H1 (cell line): ENCODE data around the gene EEPD1. TPM values are rescaled to one million over a fixed set of nuclear protein-coding genes. Genes with fewer than 3 reads are reported as not detected.
"Not testable (repeated sequence)": the region's sequence is repeated elsewhere in the genome, so short reads cannot be mapped to it uniquely, and the experiment has no call there.

Experiments
- CTCF ChIA-PET: fragments of 300-600 bp; sonication (Branson Sonifier 250); formaldehyde crosslinking; loops from one replicate; lab custom pipeline; 2021; ENCODE audit not compliant: partially characterized antibody; lab: Charles Lee
- POLR2A ChIA-PET: fragments of 300-600 bp; sonication (Branson Sonifier 250); formaldehyde crosslinking; loops from one replicate; lab custom pipeline; 2021; ENCODE audit warnings: inconsistent platforms; ENCODE audit not compliant: partially characterized antibody; lab: Charles Lee
- DNase-seq, 2 experiments: peaks; one replicate each; pipeline versions ENCODE4 v3.0.0 to v3.0.0-alpha.2; 2010 to 2022; ENCODE audit warnings: low spot score in 2 of 2, low read depth in 1 of 2, mixed read lengths in 1 of 2
- FAIRE-seq: peaks from 2 replicates; lab custom pipeline; 2011; peaks lifted over from hg19 to GRCh38; lab: Jason Lieb, UNC
- H2AFZ ChIP-seq: 2 replicates; pipeline ENCODE4 v1.8.1; 2012; ENCODE audit warnings: low read length, inconsistent platforms
- H2AK5ac ChIP-seq: 2 replicates; pipeline ENCODE4 v1.6.1; 2013; ENCODE audit warnings: low read depth, low read length
- H2BK120ac ChIP-seq: replicated peaks from 2 replicates; pipeline ENCODE3; 2013; ENCODE audit warnings: low read depth, low read length, inconsistent platforms
- H2BK12ac ChIP-seq: 2 replicates; pipeline ENCODE4 v1.6.1; 2013; ENCODE audit warnings: low read depth, low read length
- H2BK15ac ChIP-seq: 2 replicates; pipeline ENCODE4 v1.6.1; 2013; ENCODE audit warnings: low read length
- H2BK20ac ChIP-seq: 2 replicates; pipeline ENCODE4 v1.6.1; 2013; ENCODE audit warnings: low read length
- H2BK5ac ChIP-seq: 2 replicates; pipeline ENCODE4 v1.6.1; 2013; ENCODE audit warnings: low read depth, low read length
- H3K14ac ChIP-seq: 2 replicates; pipeline ENCODE4 v1.6.1; 2013; ENCODE audit warnings: inconsistent platforms; ENCODE audit not compliant: insufficient read length
- H3K18ac ChIP-seq: 2 replicates; pipeline ENCODE4 v1.6.1; 2013; ENCODE audit warnings: low read length; ENCODE audit errors: extremely low read depth
- H3K23ac ChIP-seq: 2 replicates; pipeline ENCODE4 v1.6.1; 2013; ENCODE audit warnings: inconsistent platforms; ENCODE audit not compliant: insufficient read length
- H3K23me2 ChIP-seq: 2 replicates; pipeline ENCODE4 v1.6.1; 2013; ENCODE audit warnings: low read depth, low read length
- H3K27ac ChIP-seq: 2 replicates; pipeline ENCODE4 v1.6.1; 2011; ENCODE audit warnings: low read depth, low read length, inconsistent platforms
- H3K27me3 ChIP-seq, 4 experiments: replicated peaks in 1 of 4; 1 replicate in 1 of 4; 2 replicates in 3 of 4; pipeline versions ENCODE4 v1.6.1 to v1.8.1; 2011 to 2013; ENCODE audit warnings: low read length in 3 of 4, mild to moderate bottlenecking in 3 of 4, inconsistent platforms in 2 of 4, mixed read lengths in 2 of 4, moderate library complexity in 1 of 4; ENCODE audit not compliant: control insufficient read depth in 3 of 4, insufficient read depth in 3 of 4; ENCODE audit errors: extremely low read depth in 1 of 4
- H3K36me3 ChIP-seq, 4 experiments: 2 replicates each; pipeline versions ENCODE4 v1.6.1 to v1.8.1; 2011 to 2013; ENCODE audit warnings: mild to moderate bottlenecking in 4 of 4, low read length in 3 of 4, moderate library complexity in 2 of 4, control low read depth in 1 of 4, inconsistent platforms in 1 of 4; ENCODE audit not compliant: insufficient read depth in 4 of 4, control insufficient read depth in 2 of 4
- H3K4ac ChIP-seq: replicated peaks from 2 replicates; pipeline ENCODE3; 2013; ENCODE audit warnings: low read length, low read depth, mixed read lengths, inconsistent platforms; ENCODE audit not compliant: insufficient read length
- H3K4me1 ChIP-seq, 4 experiments: replicated peaks in 1 of 4; 1 replicate in 1 of 4; 2 replicates in 3 of 4; pipeline versions ENCODE4 v1.6.1 to v1.8.1; 2011 to 2013; ENCODE audit warnings: low read length in 3 of 4, inconsistent platforms in 2 of 4, mixed read lengths in 1 of 4; ENCODE audit not compliant: insufficient read depth in 4 of 4, control insufficient read depth in 3 of 4
- H3K4me2 ChIP-seq, 2 experiments: 2 replicates each; pipeline versions ENCODE4 v1.6.1 to v1.8.1; 2011 to 2013; ENCODE audit warnings: low read depth in 2 of 2, low read length in 2 of 2, control low read depth in 1 of 2, inconsistent platforms in 1 of 2, mild to moderate bottlenecking in 1 of 2; ENCODE audit not compliant: insufficient read depth in 1 of 2
- H3K4me3 ChIP-seq, 4 experiments: fragments of 200-600, 300-600 bp in 1 of 4; sonication (generic), shearing (Covaris generic), sonication (Bioruptor Twin) in 1 of 4; 2 replicates each; pipeline versions ENCODE4 v1.5.1 to v1.8.1; 2011 to 2016; ENCODE audit warnings: low read length in 4 of 4, low read depth in 3 of 4, control low read depth in 2 of 4, inconsistent platforms in 2 of 4, mild to moderate bottlenecking in 2 of 4, mixed read lengths in 1 of 4, moderate library complexity in 1 of 4; ENCODE audit not compliant: insufficient read depth in 2 of 4; ENCODE audit errors: extremely low read depth in 1 of 4
- H3K56ac ChIP-seq: replicated peaks from 2 replicates; pipeline ENCODE3; 2013; ENCODE audit warnings: low read depth, mild to moderate bottlenecking, mixed read lengths, low read length, inconsistent platforms; ENCODE audit not compliant: insufficient read length
- H3K79me1 ChIP-seq: 2 replicates; pipeline ENCODE4 v1.6.1; 2013; ENCODE audit warnings: low read depth, low read length, control low read depth
- H3K79me2 ChIP-seq, 2 experiments: 2 replicates each; pipeline versions ENCODE4 v1.6.1 to v1.8.1; 2012 to 2013; ENCODE audit warnings: low read length in 2 of 2, mild to moderate bottlenecking in 2 of 2, inconsistent platforms in 1 of 2; ENCODE audit not compliant: insufficient read depth in 2 of 2, control insufficient read depth in 1 of 2
- H3K9ac ChIP-seq, 4 experiments: replicated peaks in 1 of 4; 1 replicate in 1 of 4; 2 replicates in 3 of 4; pipeline versions ENCODE4 v1.6.1 to v1.8.1; 2011 to 2013; ENCODE audit warnings: low read depth in 3 of 4, low read length in 3 of 4, control low read depth in 2 of 4, mild to moderate bottlenecking in 2 of 4, moderate library complexity in 2 of 4, inconsistent platforms in 1 of 4; ENCODE audit errors: extremely low read depth in 1 of 4
- H3K9me3 ChIP-seq, 2 experiments: 2 replicates each; pipeline versions ENCODE4 v1.6.1 to v1.8.1; 2012 to 2013; ENCODE audit warnings: mild to moderate bottlenecking in 2 of 2, moderate library complexity in 2 of 2, control low read depth in 1 of 2, inconsistent platforms in 1 of 2, low read depth in 1 of 2, low read length in 1 of 2, mixed read lengths in 1 of 2; ENCODE audit not compliant: insufficient read depth in 2 of 2
- H4K20me1 ChIP-seq, 2 experiments: replicated peaks in 1 of 2; 2 replicates each; pipeline versions ENCODE3 to v1.8.1; 2011 to 2013; ENCODE audit warnings: inconsistent platforms in 2 of 2, low read length in 2 of 2, mild to moderate bottlenecking in 1 of 2; ENCODE audit not compliant: insufficient read depth in 2 of 2, control insufficient read depth in 1 of 2
- H4K5ac ChIP-seq: 2 replicates; pipeline ENCODE4 v1.6.1; 2013; ENCODE audit warnings: low read length, low read depth, mixed read lengths, inconsistent platforms; ENCODE audit not compliant: insufficient read length
- H4K8ac ChIP-seq: 2 replicates; pipeline ENCODE4 v1.8.0; 2013; ENCODE audit warnings: mild to moderate bottlenecking, moderate library complexity, low read length, inconsistent platforms; ENCODE audit not compliant: insufficient read depth; ENCODE audit errors: extremely low read depth
- H4K91ac ChIP-seq: replicated peaks from 2 replicates; pipeline ENCODE3; 2013; ENCODE audit warnings: low read length, mixed read lengths, inconsistent platforms; ENCODE audit not compliant: insufficient read length
- WGBS, 2 experiments: shearing (Covaris generic) in 1 of 2; methylation state at CpG; one replicate each; pipeline versions ENCODE4 v1.1.6 to v1.1.7; 2013 to 2015; ENCODE audit warnings: low lambda C conversion rate in 2 of 2, mixed read lengths in 2 of 2, inconsistent platforms in 1 of 2, low coverage in 1 of 2, missing lambda C conversion rate in 1 of 2; ENCODE audit not compliant: insufficient replicate concordance in 2 of 2, insufficient coverage in 1 of 2, insufficient read length in 1 of 2; ENCODE audit errors: extremely low coverage in 1 of 2, missing lambda C conversion rate in 1 of 2; 5-methylcytosine and 5-hydroxymethylcytosine counted together
- polyA plus RNA-seq, 7 experiments: library from polyadenylated mRNA; depleted of rRNA in 3 of 7; stranded (reverse) in 5 of 7; unstranded in 2 of 7; fragments of >200 nt in 5 of 7; fragments of 200-250 nt in 2 of 7; gene quantifications; 1 replicate in 5 of 7; 2 replicates in 1 of 7; 4 replicates in 1 of 7; pipeline versions ENCODE4 v1.2.1 to v1.2.3, GENCODE V29; 2011 to 2013; ENCODE audit warnings: missing spikeins in 2 of 7, mixed read lengths in 2 of 7
- total RNA-seq: library from RNA; stranded (reverse); fragmentation: NEBNext Ultra II Directional; extraction: Animal tissue kit (Norgen Biotek cat#: 25700); gene quantifications from 2 replicates; pipeline ENCODE4 v1.2.1, GENCODE V29; 2021

Gene EEPD1
- total and polyA plus RNA-seq, 2 of the 8 experiments (the other 6 are each of a cell fraction or from before 2014, with no cell fraction given): 3.1 to 7.8 TPM

DNA sequence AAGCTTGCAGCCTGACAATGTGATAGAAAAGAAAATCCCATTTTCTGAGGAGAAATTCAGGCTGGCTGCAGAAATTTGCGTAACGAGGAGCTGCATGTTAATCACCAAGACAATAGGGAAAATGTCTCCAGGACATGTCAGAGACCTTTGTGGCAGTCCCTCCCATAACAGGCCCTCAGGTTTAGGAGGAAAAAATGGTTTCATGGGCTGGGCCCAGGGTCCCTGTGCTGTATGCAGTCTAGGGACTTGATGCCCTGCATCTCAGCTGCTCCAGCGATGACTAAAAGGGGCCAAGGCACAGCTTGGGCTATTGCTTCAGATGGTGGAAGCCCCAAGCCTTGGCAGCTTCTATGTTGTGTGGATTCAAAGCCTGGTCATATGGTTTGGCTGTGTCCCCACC, 168.2 kb downstream of the EEPD1 start:
- H3K79me1 ChIP-seq, H2AK5ac ChIP-seq, H2BK12ac ChIP-seq, H4K8ac ChIP-seq, H3K4me3 ChIP-seq, H3K27ac ChIP-seq, H3K14ac ChIP-seq, H3K27me3 ChIP-seq, H3K4me2 ChIP-seq, H2BK20ac ChIP-seq, FAIRE-seq, H3K9me3 ChIP-seq, H2BK5ac ChIP-seq, H3K79me2 ChIP-seq, H3K4me1 ChIP-seq, H4K20me1 ChIP-seq, H2AFZ ChIP-seq, H3K23me2 ChIP-seq, H3K36me3 ChIP-seq, H4K91ac ChIP-seq, H3K9ac ChIP-seq, H3K18ac ChIP-seq, H4K5ac ChIP-seq, H2BK120ac ChIP-seq, H3K4ac ChIP-seq, POLR2A ChIA-PET, DNase-seq, H3K56ac ChIP-seq, H2BK15ac ChIP-seq, H3K23ac ChIP-seq: not testable (repeated sequence)
- WGBS, 2 experiments: 100% methylated on average over 3 of the region's 3 CpGs; no CpG with 5 or more reads in 1 of the 2 experiments
- CTCF ChIA-PET: interaction anchor here (0.6 to 11.1 kb wide), 7 partner anchors 9 to 336 kb away, joined by 3 to 80 read pairs (median 11); no protein-coding TSS in a partner anchor
